T-cell (primary cell): ENCODE measurements around the gene CNGB1. TPM values are rescaled to one million over a fixed set of nuclear protein-coding genes. Genes with fewer than 3 reads are reported as not detected.

Experiments
- ATAC-seq, 4 experiments: fragments of 200-7000 bp in 3 of 4; fragments of 150-1000 bp in 1 of 4; cut with Tn5 transposase; replicated peaks in 1 of 4; 1 replicate in 3 of 4; 2 replicates in 1 of 4; pipeline ENCODE4 v1.10.0; 2021; ENCODE audit warnings: moderate library complexity in 3 of 4, mild to moderate bottlenecking in 2 of 4, moderate number of reproducible peaks in 1 of 4
- CTCF ChIA-PET, 2 donors: fragments of 300-600 bp; sonication (Branson Sonifier 250); formaldehyde crosslinking; loops; one replicate each; lab custom pipeline; 2022; ENCODE audit warnings: antibody characterized with exemption in 2 of 2; lab: Charles Lee
- POLR2A ChIA-PET, 2 donors: fragments of 300-600 bp; sonication (Branson Sonifier 250); formaldehyde crosslinking; loops; one replicate each; lab custom pipeline; 2022; ENCODE audit warnings: antibody characterized with exemption in 2 of 2; lab: Charles Lee
- DNase-seq, 35 experiments: peaks; one replicate each; pipeline versions ENCODE4 v3.0.0 to v3.0.0-alpha.2; 2013 to 2023
- H3K27ac ChIP-seq: one replicate; pipeline ENCODE4 v1.5.1; 2013; ENCODE audit warnings: low read length
- H3K27me3 ChIP-seq, 2 experiments: replicated peaks in 1 of 2; 1 replicate in 1 of 2; 2 replicates in 1 of 2; pipeline versions ENCODE4 v1.6.1 to v1.7.0; 2013; ENCODE audit warnings: low read length in 1 of 2, mixed read lengths in 1 of 2; ENCODE audit not compliant: control insufficient read depth in 2 of 2, insufficient read depth in 2 of 2; ENCODE audit errors: extremely low read depth in 1 of 2
- H3K36me3 ChIP-seq, 2 donors: 1 replicate in 1 of 2; 2 replicates in 1 of 2; pipeline versions ENCODE4 v1.6.1 to v1.7.0; 2013; ENCODE audit warnings: low read length in 1 of 2; ENCODE audit not compliant: control insufficient read depth in 2 of 2, insufficient read depth in 1 of 2; ENCODE audit errors: extremely low read depth in 1 of 2
- H3K4me1 ChIP-seq, 2 experiments: 1 replicate in 1 of 2; 2 replicates in 1 of 2; pipeline versions ENCODE4 v1.6.1 to v1.7.0; 2013; ENCODE audit warnings: low read length in 2 of 2, mixed read lengths in 1 of 2; ENCODE audit not compliant: insufficient read depth in 2 of 2, control insufficient read depth in 1 of 2; ENCODE audit errors: extremely low read depth in 1 of 2
- H3K4me3 ChIP-seq, 2 donors: 1 replicate in 1 of 2; 2 replicates in 1 of 2; pipeline versions ENCODE4 v1.5.1 to v1.7.0; 2013; ENCODE audit warnings: mild to moderate bottlenecking in 2 of 2, low read length in 1 of 2, moderate library complexity in 1 of 2; ENCODE audit not compliant: control insufficient read depth in 1 of 2; ENCODE audit errors: extremely low read depth in 1 of 2
- H3K9me3 ChIP-seq: 2 replicates; pipeline ENCODE4 v1.7.0; 2013
- H3K27ac Mint-ChIP-seq, 2 donors: one replicate each; pipeline ENCODE4 v1.8.0; 2020 to 2021; ENCODE audit warnings: mild to moderate bottlenecking in 2 of 2, mixed read lengths in 2 of 2
- H3K27me3 Mint-ChIP-seq, 2 donors: one replicate each; pipeline ENCODE4 v1.8.0; 2021 to 2022; ENCODE audit warnings: mixed read lengths in 2 of 2
- H3K36me3 Mint-ChIP-seq: one replicate; pipeline ENCODE4 v1.8.0; 2021; ENCODE audit warnings: mixed read lengths
- H3K4me1 Mint-ChIP-seq, 3 donors: one replicate each; pipeline ENCODE4 v1.8.0; 2020 to 2022; ENCODE audit warnings: mixed read lengths in 3 of 3, mild to moderate bottlenecking in 1 of 3
- H3K4me3 Mint-ChIP-seq, 3 donors: one replicate each; pipeline ENCODE4 v1.8.0; 2020 to 2022; ENCODE audit warnings: mild to moderate bottlenecking in 3 of 3, mixed read lengths in 3 of 3, moderate library complexity in 3 of 3
- H3K9me3 Mint-ChIP-seq, 3 donors: one replicate each; pipeline ENCODE4 v1.8.0; 2020 to 2022; ENCODE audit warnings: mixed read lengths in 3 of 3
- WGBS: methylation state at CpG from one replicate; pipeline ENCODE4 v1.1.5; 2013; ENCODE audit warnings: missing lambda C conversion rate; ENCODE audit not compliant: insufficient coverage; 5-methylcytosine and 5-hydroxymethylcytosine counted together
- total RNA-seq, 35 experiments: library from RNA in 6 of 35; stranded (reverse) in 6 of 35; fragments of 120-200 nt in 1 of 35; gene quantifications; one replicate each; pipeline versions ENCODE4 v1.2.1 to v1.2.4 and lab custom pipeline; 2013 to 2026

Gene CNGB1
- total RNA-seq, 5 donors from 2014 or later (not counting 1 experiment from before 2014, with no cell fraction given) = not detected

DNA sequence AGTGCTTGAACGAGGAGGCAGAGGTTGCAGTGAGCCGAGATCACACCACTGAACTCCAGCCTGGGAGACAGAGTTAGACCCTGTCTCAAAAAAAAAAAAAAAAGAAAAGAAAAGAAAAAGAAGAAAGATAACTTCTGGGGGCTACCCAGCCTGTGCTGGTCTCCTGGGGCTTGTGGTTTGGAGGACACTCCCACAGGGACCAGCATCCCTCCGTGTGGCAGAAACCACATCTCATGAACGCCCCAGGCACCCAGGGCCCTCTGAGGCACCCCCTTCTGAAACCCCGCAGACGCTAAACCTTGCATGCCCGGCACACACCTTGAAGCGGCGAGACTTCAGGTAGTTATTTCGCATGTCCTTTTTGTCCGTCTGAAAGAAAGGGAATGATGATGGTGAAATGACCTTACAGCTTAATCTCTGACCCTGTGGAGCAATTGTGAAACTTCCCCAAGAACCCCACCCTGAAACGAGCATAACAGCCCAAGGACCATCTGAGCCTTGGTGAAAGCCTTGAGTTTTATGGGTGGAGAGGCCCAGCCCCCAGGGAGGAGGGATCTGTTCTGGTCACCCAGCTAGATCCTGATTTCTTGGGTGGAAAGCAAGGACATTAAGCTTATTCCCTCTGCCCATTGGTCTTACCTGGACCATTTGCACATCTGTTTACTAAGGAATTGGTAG, 55.0 kb downstream of the CNGB1 start:
- H3K4me3 Mint-ChIP-seq = no peak overlapping the region
- no peaks in the 10 kb centered on the region for H3K4me1 Mint-ChIP-seq
- peaks cover 0 to 4% of the 10 kb centered on the region in 2 donors for H3K27me3 Mint-ChIP-seq
- H3K27ac ChIP-seq = no peak overlapping the region
- no peak for DNase-seq
- no peak overlapping the region for H3K4me3 ChIP-seq
- no peaks in the 10 kb centered on the region for H3K4me1 ChIP-seq
- H3K9me3 Mint-ChIP-seq = peaks cover 0 to 6% (median 0%) of the 10 kb centered on the region in 3 donors
- peaks cover 0 to 15% of the 10 kb centered on the region in 2 experiments for H3K27me3 ChIP-seq
- H3K36me3 ChIP-seq = no peaks in the 10 kb centered on the region
- WGBS = 79% methylated on average over 6 of the region's 12 CpGs
- no peak for ATAC-seq
- ChIA-PET POLR2A (no interaction called here), CTCF (interaction anchor here in 1 of 2 donors (0.6 kb wide), 1 partner anchor 134 kb away, joined by 4 read pairs; no protein-coding TSS in a partner anchor)
- no peaks in the 10 kb centered on the region for H3K36me3 Mint-ChIP-seq
- no peaks in the 10 kb centered on the region for H3K9me3 ChIP-seq
- no peak overlapping the region for H3K27ac Mint-ChIP-seq

DNA sequence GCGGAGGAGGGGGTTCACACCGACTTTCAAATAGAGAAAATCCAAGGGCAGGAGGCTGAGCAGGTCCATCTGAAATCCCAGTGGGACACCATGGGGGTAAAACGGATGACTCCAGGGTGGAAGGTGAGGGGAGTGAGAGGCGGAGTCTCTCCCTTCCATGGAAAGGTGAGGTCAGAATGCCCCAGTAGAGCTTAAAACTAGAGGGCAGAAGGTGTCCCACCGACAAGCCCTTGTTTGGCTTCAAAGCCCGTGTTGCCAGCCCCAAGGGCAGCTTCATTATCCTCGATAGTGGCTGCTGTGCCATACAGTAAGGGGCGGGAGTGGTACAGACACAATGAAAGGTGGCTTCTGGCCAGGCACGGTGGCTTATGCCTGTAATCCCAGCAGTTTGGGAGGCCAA, 55.7 kb downstream of the CNGB1 start:
- Mint-ChIP-seq H3K27me3 (peaks cover 0 to 4% of the 10 kb centered on the region in 2 donors), H3K4me1 (no peaks in the 10 kb centered on the region), H3K36me3 (no peaks in the 10 kb centered on the region), H3K27ac (no peak overlapping the region), H3K9me3 (peaks cover 0 to 6% (median 0%) of the 10 kb centered on the region in 3 donors), H3K4me3 (no peak overlapping the region)
- DNase-seq (no peak), ATAC-seq (no peak)
- no peaks in the 10 kb centered on the region for H3K9me3 ChIP-seq
- H3K27ac ChIP-seq = no peak overlapping the region
- H3K4me1 ChIP-seq = no peaks in the 10 kb centered on the region
- peaks cover 0 to 14% of the 10 kb centered on the region in 2 experiments for H3K27me3 ChIP-seq
- WGBS = 78% methylated on average over 9 of the region's 9 CpGs
- no peak overlapping the region for H3K4me3 ChIP-seq
- ChIA-PET CTCF (no interaction called here), POLR2A (no interaction called here)
- no peaks in the 10 kb centered on the region for H3K36me3 ChIP-seq

GRCh38 chr16:57914244-57915173, 56.4 kb downstream of the CNGB1 start:
- 87% methylated on average over 6 of the region's 9 CpGs for WGBS
- ChIA-PET POLR2A (no interaction called here), CTCF (no interaction called here)
- no peak overlapping the region for H3K27ac Mint-ChIP-seq
- no peak overlapping the region for H3K4me3 Mint-ChIP-seq
- no peaks in the 10 kb centered on the region for H3K4me1 Mint-ChIP-seq
- H3K36me3 ChIP-seq = no peaks in the 10 kb centered on the region
- no peaks in the 10 kb centered on the region for H3K9me3 ChIP-seq
- no peaks in the 10 kb centered on the region for H3K4me1 ChIP-seq
- ATAC-seq (no peak), DNase-seq (no peak)
- H3K4me3 ChIP-seq = no peak overlapping the region
- peaks cover 0 to 12% of the 10 kb centered on the region in 2 experiments for H3K27me3 ChIP-seq
- H3K9me3 Mint-ChIP-seq = peaks cover 0 to 2% (median 0%) of the 10 kb centered on the region in 3 donors
- H3K36me3 Mint-ChIP-seq = no peaks in the 10 kb centered on the region
- H3K27ac ChIP-seq = no peak overlapping the region
- peaks cover 0 to 4% of the 10 kb centered on the region in 2 donors for H3K27me3 Mint-ChIP-seq

GRCh38 chr16:57912529-57913260, 58.2 kb downstream of the CNGB1 start:
- Histone ChIP-seq H3K27ac (no peak overlapping the region), H3K36me3 (no peaks in the 10 kb centered on the region), H3K4me1 (no peaks in the 10 kb centered on the region), H3K9me3 (no peaks in the 10 kb centered on the region), H3K4me3 (no peak overlapping the region), H3K27me3 (peaks cover 0 to 13% of the 10 kb centered on the region in 2 experiments)
- CTCF ChIA-PET = no interaction called here
- Mint-ChIP-seq H3K36me3 (no peaks in the 10 kb centered on the region), H3K27me3 (peaks cover 0 to 4% of the 10 kb centered on the region in 2 donors), H3K9me3 (no peaks in the 10 kb centered on the region), H3K4me1 (no peaks in the 10 kb centered on the region), H3K4me3 (no peak overlapping the region), H3K27ac (no peak overlapping the region)
- POLR2A ChIA-PET = no interaction called here
- 82% methylated on average over 13 of the region's 16 CpGs for WGBS
- no peak for ATAC-seq
- no peak for DNase-seq

GRCh38 chr16:57911743-57912142, 59.2 kb downstream of the CNGB1 start:
- POLR2A ChIA-PET = no interaction called here
- H3K9me3 Mint-ChIP-seq = no peaks in the 10 kb centered on the region
- CTCF ChIA-PET = no interaction called here
- no peak overlapping the region for H3K4me3 ChIP-seq
- H3K4me1 Mint-ChIP-seq = no peaks in the 10 kb centered on the region
- 95% methylated on average over 9 of the region's 9 CpGs for WGBS
- H3K9me3 ChIP-seq = no peaks in the 10 kb centered on the region
- H3K36me3 Mint-ChIP-seq = no peaks in the 10 kb centered on the region
- no peak overlapping the region for H3K27ac ChIP-seq
- H3K27me3 ChIP-seq = peaks cover 0 to 13% of the 10 kb centered on the region in 2 experiments
- H3K27me3 Mint-ChIP-seq = peaks cover 1 to 4% of the 10 kb centered on the region in 2 donors
- no peaks in the 10 kb centered on the region for H3K36me3 ChIP-seq
- no peak for ATAC-seq
- H3K4me3 Mint-ChIP-seq = no peak overlapping the region
- DNase-seq = no peak
- H3K4me1 ChIP-seq = no peaks in the 10 kb centered on the region
- no peak overlapping the region for H3K27ac Mint-ChIP-seq

DNA sequence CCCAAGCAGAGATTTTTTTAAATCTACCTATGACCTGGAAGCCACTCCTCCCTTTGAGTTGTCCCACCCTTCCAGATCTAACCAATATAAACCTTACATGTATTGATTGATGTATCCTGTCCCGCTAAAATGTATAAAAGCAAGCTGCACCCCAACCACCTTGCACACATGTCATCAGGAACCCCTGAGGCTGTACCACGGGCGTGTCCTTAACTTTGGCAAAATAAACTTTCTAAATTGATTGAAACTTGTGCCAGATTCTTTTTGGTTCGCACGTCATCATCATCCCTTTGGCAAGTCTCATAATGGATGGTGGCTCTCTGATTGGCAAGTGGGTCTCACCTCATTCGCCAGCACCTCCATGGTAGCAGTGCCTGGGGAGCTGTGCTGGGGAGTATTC, 60.2 kb downstream of the CNGB1 start:
- no peak overlapping the region for H3K27ac Mint-ChIP-seq
- Histone ChIP-seq H3K4me3 (no peak overlapping the region), H3K4me1 (no peaks in the 10 kb centered on the region), H3K9me3 (no peaks in the 10 kb centered on the region), H3K27me3 (peaks cover 0 to 17% of the 10 kb centered on the region in 2 experiments), H3K27ac (no peak overlapping the region), H3K36me3 (no peaks in the 10 kb centered on the region)
- ATAC-seq (no peak), DNase-seq (no peak)
- H3K4me3 Mint-ChIP-seq = no peak overlapping the region
- H3K36me3 Mint-ChIP-seq = no peaks in the 10 kb centered on the region
- CTCF ChIA-PET = interaction anchor here in 1 of 2 donors (0.7 kb wide), 1 partner anchor 12 kb away, joined by 3 read pairs; no protein-coding TSS in a partner anchor
- H3K27me3 Mint-ChIP-seq = peaks cover 1 to 4% of the 10 kb centered on the region in 2 donors
- H3K9me3 Mint-ChIP-seq = no peaks in the 10 kb centered on the region
- 98% methylated on average over 4 of the region's 6 CpGs for WGBS
- POLR2A ChIA-PET = no interaction called here
- peaks cover 0 to 4% (median 2%) of the 10 kb centered on the region in 3 donors for H3K4me1 Mint-ChIP-seq
